HG03354 (cell line): Measurements from ENCODE around the gene ITSN1.
"Not testable (repeated sequence)": the region's sequence is repeated elsewhere in the genome, so short reads cannot be mapped to it uniquely, and the experiment has no call there.

Experiments used
- ATAC-seq: cut with Tn5 transposase; IDR thresholded peaks from one replicate; pipeline ENCODE4 v1.9.1; 2021; ENCODE audit warnings: mild to moderate bottlenecking; ENCODE audit not compliant: unreplicated experiment, poor library complexity, severe bottlenecking

The ITSN1 gene

GRCh38 chr21:33707846-33708245, 65.5 kb downstream of the ITSN1 start:
- no peak for ATAC-seq

GRCh38 chr21:33708874-33709273, 66.6 kb downstream of the ITSN1 start:
- ATAC-seq, result no peak

GRCh38 chr21:33712022-33712803, 69.9 kb downstream of the ITSN1 start:
- ATAC-seq, result no peak

- no peak for ATAC-seq
Observed at GRCh38 chr21:33721081-33721480, 78.8 kb downstream of the ITSN1 start.

- not testable (repeated sequence) for ATAC-seq
Observed at GRCh38 chr21:33729139-33729538, 86.8 kb downstream of the ITSN1 start.

- no peak for ATAC-seq
Observed at GRCh38 chr21:33729641-33730040, 87.3 kb downstream of the ITSN1 start.

- no peak for ATAC-seq
Observed at GRCh38 chr21:33731447-33731846, 89.1 kb downstream of the ITSN1 start.

GRCh38 chr21:33732038-33732437, 89.7 kb downstream of the ITSN1 start:
- ATAC-seq, result no peak

GRCh38 chr21:33733601-33734000, 91.3 kb downstream of the ITSN1 start:
- no peak for ATAC-seq

- ATAC-seq, result no peak
Observed at GRCh38 chr21:33734291-33734690, 92.0 kb downstream of the ITSN1 start.

- ATAC-seq, result no peak
Observed at GRCh38 chr21:33734818-33735217, 92.5 kb downstream of the ITSN1 start.

- ATAC-seq, result no peak
Observed at GRCh38 chr21:33736569-33736968, 94.3 kb downstream of the ITSN1 start.

- ATAC-seq, result no peak
Observed at GRCh38 chr21:33739701-33740100, 97.4 kb downstream of the ITSN1 start.

- no peak for ATAC-seq
Observed at GRCh38 chr21:33747420-33747819, 105.1 kb downstream of the ITSN1 start.

GRCh38 chr21:33748903-33749302, 106.6 kb downstream of the ITSN1 start:
- no peak for ATAC-seq

GRCh38 chr21:33750017-33750416, 107.7 kb downstream of the ITSN1 start:
- ATAC-seq, result no peak

- no peak for ATAC-seq
Observed at GRCh38 chr21:33751120-33751519, 108.8 kb downstream of the ITSN1 start.

GRCh38 chr21:33751533-33751932, 109.2 kb downstream of the ITSN1 start:
- ATAC-seq, result no peak

GRCh38 chr21:33752260-33752659, 110.0 kb downstream of the ITSN1 start:
- ATAC-seq, result no peak

- no peak for ATAC-seq
Observed at GRCh38 chr21:33753886-33754285, 111.6 kb downstream of the ITSN1 start.

GRCh38 chr21:33754481-33754880, 112.2 kb downstream of the ITSN1 start:
- no peak for ATAC-seq

- ATAC-seq, result no peak
Observed at GRCh38 chr21:33755354-33755753, 113.1 kb downstream of the ITSN1 start.
